Trophoblast cell (in vitro differentiated cells and primary cell): ENCODE measurements around the gene C8G.
A peak's percentile ranks its signal among the peaks of the same experiment; 100 is the strongest.

Experiments
- DNase-seq, 2 donors: peaks; one replicate each; pipeline ENCODE4 v3.0.0-alpha.2; 2016
- H2AFZ ChIP-seq: 2 replicates; pipeline ENCODE4 v1.6.1; 2013; ENCODE audit warnings: low read length, moderate library complexity, mild to moderate bottlenecking; ENCODE audit not compliant: insufficient read depth, poor library complexity
- H2AK5ac ChIP-seq: 2 replicates; pipeline ENCODE4 v1.6.1; 2013; ENCODE audit warnings: mild to moderate bottlenecking, low read length
- H2BK120ac ChIP-seq: 2 replicates; pipeline ENCODE4 v1.6.1; 2013; ENCODE audit warnings: low read length, mild to moderate bottlenecking, moderate library complexity; ENCODE audit not compliant: insufficient read depth, poor library complexity
- H2BK12ac ChIP-seq: 2 replicates; pipeline ENCODE4 v1.6.1; 2013; ENCODE audit warnings: mild to moderate bottlenecking, low read length, moderate library complexity
- H2BK5ac ChIP-seq: 2 replicates; pipeline ENCODE4 v1.6.1; 2013; ENCODE audit warnings: low read length, low read depth, moderate library complexity, mild to moderate bottlenecking; ENCODE audit not compliant: poor library complexity
- H3K14ac ChIP-seq: 2 replicates; pipeline ENCODE4 v1.6.1; 2013; ENCODE audit warnings: mild to moderate bottlenecking, low read length
- H3K18ac ChIP-seq: 2 replicates; pipeline ENCODE4 v1.6.1; 2013; ENCODE audit warnings: mild to moderate bottlenecking, low read length
- H3K23ac ChIP-seq: 2 replicates; pipeline ENCODE4 v1.6.1; 2013; ENCODE audit warnings: low read length
- H3K27ac ChIP-seq: 2 replicates; pipeline ENCODE4 v1.5.1; 2013; ENCODE audit warnings: low read depth, mild to moderate bottlenecking, inconsistent platforms, low read length, moderate library complexity
- H3K27me3 ChIP-seq: 2 replicates; pipeline ENCODE4 v1.6.1; 2013; ENCODE audit warnings: inconsistent platforms, mild to moderate bottlenecking, low read length, moderate library complexity; ENCODE audit not compliant: insufficient read depth
- H3K36me3 ChIP-seq, 2 experiments: 1 replicate in 1 of 2; 2 replicates in 1 of 2; pipeline ENCODE4 v1.6.1; 2013; ENCODE audit warnings: low read length in 2 of 2, mild to moderate bottlenecking in 2 of 2, moderate library complexity in 1 of 2; ENCODE audit not compliant: insufficient read depth in 2 of 2, control insufficient read depth in 1 of 2
- H3K4ac ChIP-seq: 2 replicates; pipeline ENCODE4 v1.6.1; 2013; ENCODE audit warnings: low read depth, mild to moderate bottlenecking, low read length, moderate library complexity
- H3K4me1 ChIP-seq, 2 experiments: 1 replicate in 1 of 2; 2 replicates in 1 of 2; pipeline ENCODE4 v1.6.1; 2013; ENCODE audit warnings: low read length in 2 of 2, mild to moderate bottlenecking in 2 of 2, moderate library complexity in 1 of 2; ENCODE audit not compliant: insufficient read depth in 2 of 2, control insufficient read depth in 1 of 2
- H3K4me2 ChIP-seq: 2 replicates; pipeline ENCODE4 v1.6.1; 2013; ENCODE audit warnings: inconsistent platforms, mild to moderate bottlenecking, low read length, moderate library complexity
- H3K4me3 ChIP-seq: 2 replicates; pipeline ENCODE4 v1.5.1; 2013; ENCODE audit warnings: mild to moderate bottlenecking, low read depth, low read length, inconsistent platforms
- H3K79me1 ChIP-seq: one replicate; pipeline ENCODE4 v1.6.1; 2013; ENCODE audit warnings: low read length
- H3K79me2 ChIP-seq: 2 replicates; pipeline ENCODE4 v1.6.1; 2013; ENCODE audit warnings: low read length, mild to moderate bottlenecking; ENCODE audit not compliant: control insufficient read depth, insufficient read depth, poor library complexity
- H3K9ac ChIP-seq: 2 replicates; pipeline ENCODE4 v1.6.1; 2013; ENCODE audit warnings: mild to moderate bottlenecking, low read length
- H3K9me3 ChIP-seq: 2 replicates; pipeline ENCODE4 v1.6.1; 2013; ENCODE audit warnings: low read depth, mild to moderate bottlenecking, control low read depth, inconsistent platforms, low read length; ENCODE audit not compliant: insufficient read depth
- H4K12ac ChIP-seq: 2 replicates; pipeline ENCODE4 v1.6.1; 2013; ENCODE audit warnings: low read depth, mild to moderate bottlenecking, low read length, moderate library complexity
- H4K8ac ChIP-seq: 2 replicates; pipeline ENCODE4 v1.6.1; 2013; ENCODE audit warnings: low read depth, mild to moderate bottlenecking, low read length, moderate library complexity
- H4K91ac ChIP-seq: one replicate; pipeline ENCODE4 v1.6.1; 2013; ENCODE audit warnings: low read depth, mild to moderate bottlenecking, low read length, moderate library complexity
- WGBS: extraction: QIAGEN DNeasy Blood & Tissue Kit; methylation state at CpG from one replicate; pipeline ENCODE4 v1.1.7; 2013; ENCODE audit warnings: missing lambda C conversion rate; ENCODE audit not compliant: insufficient read length, insufficient coverage; ENCODE audit errors: extremely low coverage; 5-methylcytosine and 5-hydroxymethylcytosine counted together

The C8G gene

DNA sequence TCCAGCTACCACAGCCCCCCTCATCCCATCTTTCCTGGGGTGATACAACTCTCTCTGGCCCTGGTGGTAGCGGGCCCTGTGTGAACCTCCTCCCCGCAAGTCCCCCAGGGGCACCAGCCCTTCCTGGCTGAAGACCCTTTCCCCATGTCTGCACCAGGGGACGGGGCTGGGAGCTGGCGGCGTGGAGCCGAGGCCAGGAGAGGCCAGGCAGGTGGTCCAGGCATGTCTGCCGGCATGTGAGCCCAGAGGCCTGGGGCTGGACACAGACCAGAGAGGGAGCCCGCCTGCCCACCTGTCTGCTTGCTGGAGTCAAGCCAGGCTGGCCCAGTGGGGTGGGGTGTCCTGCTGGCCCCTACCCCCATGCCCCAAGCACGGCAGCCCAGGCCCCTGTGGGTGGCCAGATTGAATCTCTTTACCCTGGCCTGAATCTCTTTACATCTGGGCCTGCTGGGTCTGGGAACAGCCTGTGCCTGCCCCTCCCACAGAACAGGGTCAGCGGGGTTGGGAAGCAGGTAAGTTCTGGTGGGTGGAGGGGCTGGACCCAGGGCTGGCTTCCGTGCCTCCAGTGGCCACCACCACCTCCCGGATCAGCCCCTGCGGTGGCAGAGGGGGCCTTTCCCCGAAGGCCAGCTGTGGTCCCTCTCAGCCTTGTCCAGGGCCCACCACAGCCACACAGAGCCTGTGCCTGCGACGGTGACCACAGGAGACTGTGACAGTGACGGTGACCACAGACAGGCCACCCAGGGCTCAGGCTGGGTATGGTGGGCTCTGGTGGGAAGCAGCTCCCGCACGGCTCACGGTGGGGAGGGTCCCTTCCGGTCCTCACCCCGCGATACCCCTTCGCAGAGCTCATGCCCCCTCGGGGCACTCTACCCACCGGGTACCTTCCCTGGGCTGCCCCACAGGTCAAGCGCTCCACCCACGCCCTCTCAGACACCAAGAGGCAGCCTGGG lies 14.1 kb downstream of the C8G start:
- no peak overlapping the region for H3K27ac ChIP-seq
- H3K27me3 ChIP-seq: no peaks in the 10 kb centered on the region
- H3K4me1 ChIP-seq: peaks cover 3% of the 10 kb centered on the region in 2 experiments
- H4K8ac ChIP-seq: no peak overlapping the region
- no peak overlapping the region for H2BK120ac ChIP-seq
- no peak overlapping the region for H3K4me2 ChIP-seq
- H4K12ac ChIP-seq: no peak overlapping the region
- H2BK5ac ChIP-seq: no peak overlapping the region
- no peak overlapping the region for H2BK12ac ChIP-seq
- no peak overlapping the region for H3K14ac ChIP-seq
- WGBS: no CpG with 5 or more reads among the region's 28 CpGs
- no peak for DNase-seq
- peak overlapping the region; percentile 40 for H4K91ac ChIP-seq
- no peak overlapping the region for H3K23ac ChIP-seq
- H3K36me3 ChIP-seq: no peaks in the 10 kb centered on the region
- H3K79me2 ChIP-seq: no peaks in the 10 kb centered on the region
- no peak overlapping the region for H3K4ac ChIP-seq
- H3K9me3 ChIP-seq: peaks cover 12% of the 10 kb centered on the region
- no peak overlapping the region for H3K9ac ChIP-seq
- H2AFZ ChIP-seq: no peak overlapping the region
- no peak overlapping the region for H2AK5ac ChIP-seq
- H3K18ac ChIP-seq: no peak overlapping the region
- H3K79me1 ChIP-seq: peaks cover 12% of the 10 kb centered on the region
- no peak overlapping the region for H3K4me3 ChIP-seq

DNA sequence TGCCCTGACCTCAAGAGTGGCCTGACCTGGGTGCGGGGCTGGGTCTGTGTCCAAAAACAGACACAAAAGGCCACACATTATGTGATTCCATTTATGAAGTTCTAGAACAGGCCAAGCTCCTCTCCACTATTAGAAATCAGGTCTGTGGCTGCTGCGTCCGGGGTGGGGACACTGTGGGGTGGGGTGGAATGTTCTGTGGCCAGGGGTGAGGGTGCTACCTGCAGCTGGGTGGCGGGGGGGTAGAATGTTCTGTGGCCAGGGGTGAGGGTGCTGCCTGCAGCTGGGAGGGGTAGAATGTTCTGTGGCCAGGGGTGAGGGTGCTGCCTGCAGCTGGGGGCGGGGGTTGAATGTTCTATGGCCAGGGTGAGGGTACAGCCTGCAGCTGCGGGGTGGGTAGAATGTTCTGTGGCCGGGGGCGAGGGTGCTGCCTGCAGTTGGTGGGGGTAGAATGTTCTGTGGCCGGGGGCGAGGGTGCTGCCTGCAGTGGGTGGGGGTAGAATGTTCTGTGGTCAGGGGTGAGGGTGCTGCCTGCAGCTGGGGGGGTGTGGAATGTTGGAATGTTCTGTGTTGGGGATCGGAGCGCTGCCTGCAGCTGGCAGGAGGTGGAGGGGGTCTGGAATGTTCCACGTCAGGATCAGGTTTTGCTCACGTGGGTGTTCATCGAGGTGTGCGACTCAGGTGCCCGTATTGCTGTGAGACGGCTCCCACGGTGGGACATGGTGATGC lies 15.3 kb downstream of the C8G start:
- H3K9me3 ChIP-seq: peaks cover 10% of the 10 kb centered on the region
- no peaks in the 10 kb centered on the region for H3K27me3 ChIP-seq
- WGBS: no CpG with 5 or more reads among the region's 19 CpGs
- no peak overlapping the region for H2BK120ac ChIP-seq
- no peak overlapping the region for H4K8ac ChIP-seq
- H3K14ac ChIP-seq: no peak overlapping the region
- no peak overlapping the region for H3K4ac ChIP-seq
- no peak overlapping the region for H3K4me2 ChIP-seq
- H3K9ac ChIP-seq: no peak overlapping the region
- peak in 1 of 2 donors; percentile 17 for DNase-seq
- H3K23ac ChIP-seq: no peak overlapping the region
- H3K18ac ChIP-seq: no peak overlapping the region
- H2AFZ ChIP-seq: no peak overlapping the region
- H3K4me1 ChIP-seq: peaks cover 3% of the 10 kb centered on the region in 2 experiments
- no peak overlapping the region for H3K4me3 ChIP-seq
- H2BK12ac ChIP-seq: no peak overlapping the region
- no peaks in the 10 kb centered on the region for H3K36me3 ChIP-seq
- H4K91ac ChIP-seq: peak overlapping the region; percentile 40
- no peak overlapping the region for H2BK5ac ChIP-seq
- H3K27ac ChIP-seq: no peak overlapping the region
- no peaks in the 10 kb centered on the region for H3K79me2 ChIP-seq
- H4K12ac ChIP-seq: no peak overlapping the region
- H2AK5ac ChIP-seq: no peak overlapping the region
- peaks cover 12% of the 10 kb centered on the region for H3K79me1 ChIP-seq

DNA sequence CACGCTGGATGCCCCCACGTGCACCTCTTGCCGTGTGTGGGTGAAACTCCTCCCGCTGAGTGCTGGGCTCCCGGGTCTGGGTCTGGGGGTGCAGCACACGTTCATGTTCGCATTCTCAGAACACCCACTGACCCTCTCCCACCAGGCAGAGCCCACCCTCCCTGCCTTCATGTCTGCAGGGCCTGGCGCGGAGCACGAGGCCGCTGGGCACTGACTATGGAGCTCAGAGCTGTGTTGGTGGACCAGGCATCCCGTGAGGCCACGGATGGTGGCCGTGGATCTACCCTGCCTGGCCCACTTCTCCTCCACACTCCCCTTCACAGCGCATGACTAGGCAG lies 15.9 kb downstream of the C8G start:
- no peak overlapping the region for H2BK120ac ChIP-seq

DNA sequence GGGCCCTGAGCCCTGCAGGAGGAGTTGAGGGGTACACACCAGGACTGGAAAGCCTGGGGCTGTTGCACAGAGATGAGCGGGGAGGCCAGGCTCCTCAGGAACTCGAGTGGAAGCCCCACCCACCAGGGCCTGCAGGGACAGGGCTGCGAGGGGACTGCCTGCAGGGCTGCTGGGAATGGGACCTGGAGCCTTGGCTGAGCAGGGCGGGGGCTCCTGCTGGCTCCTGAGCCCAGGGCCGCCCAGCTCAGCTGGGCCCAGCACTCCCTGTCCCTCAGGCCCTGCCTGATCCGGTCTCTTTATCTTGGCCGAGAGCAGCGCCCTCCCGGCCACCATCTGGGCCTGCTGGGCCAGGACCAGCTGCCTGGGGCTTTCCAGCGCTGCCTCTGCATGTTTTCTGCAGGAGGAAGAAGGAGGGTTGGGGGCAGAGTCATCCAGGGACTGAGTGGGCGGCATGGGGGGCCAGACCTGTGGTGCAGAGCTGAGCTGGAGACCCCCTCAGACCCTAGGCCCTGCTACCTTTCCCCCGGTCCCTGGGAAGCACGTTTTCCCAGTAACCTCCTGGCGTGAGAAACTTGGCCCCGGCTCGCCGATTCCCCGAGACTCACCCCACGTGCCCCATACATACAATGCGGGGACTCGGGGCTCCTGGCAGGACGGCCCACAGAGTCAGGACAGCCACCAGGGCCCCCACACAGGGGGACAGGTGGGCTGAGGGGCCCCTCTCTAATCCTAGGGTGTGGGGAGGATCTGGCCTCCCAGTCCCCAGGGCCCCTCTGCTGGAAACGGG lies 16.4 kb downstream of the C8G start:
- H3K36me3 ChIP-seq: no peaks in the 10 kb centered on the region
- peak overlapping the region; percentile 87 for H2BK120ac ChIP-seq
- no peak overlapping the region for H3K4me2 ChIP-seq
- H2AFZ ChIP-seq: no peak overlapping the region
- H3K4ac ChIP-seq: no peak overlapping the region
- H3K9ac ChIP-seq: no peak overlapping the region
- no peaks in the 10 kb centered on the region for H3K79me2 ChIP-seq
- no peaks in the 10 kb centered on the region for H3K27me3 ChIP-seq
- DNase-seq: peak; percentile 41 to 45
- peak overlapping the region; percentile 88 for H4K91ac ChIP-seq
- WGBS: no CpG with 5 or more reads among the region's 23 CpGs
- peak overlapping the region; percentile 17 for H4K8ac ChIP-seq
- peaks cover 3% of the 10 kb centered on the region in 2 experiments for H3K4me1 ChIP-seq
- H2BK12ac ChIP-seq: no peak overlapping the region
- no peak overlapping the region for H3K18ac ChIP-seq
- H4K12ac ChIP-seq: peak overlapping the region; percentile 45
- H2AK5ac ChIP-seq: no peak overlapping the region
- peaks cover 12% of the 10 kb centered on the region for H3K79me1 ChIP-seq
- peaks cover 9% of the 10 kb centered on the region for H3K9me3 ChIP-seq
- peak overlapping the region; percentile 31 for H3K14ac ChIP-seq
- no peak overlapping the region for H3K4me3 ChIP-seq
- H2BK5ac ChIP-seq: peak overlapping the region; percentile 38
- H3K27ac ChIP-seq: no peak overlapping the region
- H3K23ac ChIP-seq: no peak overlapping the region

More for the DNA sequence above, 15.9 kb downstream of the C8G start:
- H3K27me3 ChIP-seq: no peaks in the 10 kb centered on the region
- peaks cover 10% of the 10 kb centered on the region for H3K9me3 ChIP-seq
- H3K18ac ChIP-seq: no peak overlapping the region
- H2AFZ ChIP-seq: no peak overlapping the region
- H4K91ac ChIP-seq: peak overlapping the region; percentile 4
- no CpG with 5 or more reads among the region's 15 CpGs for WGBS
- no peaks in the 10 kb centered on the region for H3K79me2 ChIP-seq
- H3K4me3 ChIP-seq: no peak overlapping the region
- H3K4ac ChIP-seq: no peak overlapping the region
- no peak overlapping the region for H2BK5ac ChIP-seq
- no peak overlapping the region for H3K23ac ChIP-seq
- no peak overlapping the region for H3K9ac ChIP-seq
- no peak overlapping the region for H2AK5ac ChIP-seq
- H4K8ac ChIP-seq: no peak overlapping the region
- peaks cover 12% of the 10 kb centered on the region for H3K79me1 ChIP-seq
- H3K27ac ChIP-seq: no peak overlapping the region
- DNase-seq: no peak
- H3K4me2 ChIP-seq: no peak overlapping the region
- H3K4me1 ChIP-seq: peaks cover 3% of the 10 kb centered on the region in 2 experiments
- no peak overlapping the region for H2BK12ac ChIP-seq
- H3K14ac ChIP-seq: no peak overlapping the region
- H4K12ac ChIP-seq: no peak overlapping the region
- H3K36me3 ChIP-seq: no peaks in the 10 kb centered on the region
